ENCODE data around the gene EIF2A. TPM values are rescaled to one million over a fixed set of nuclear protein-coding genes. Genes with fewer than 3 reads are reported as not detected.

Gene EIF2A
- total and polyA plus RNA-seq, 2 of the 13 experiments (the other 11 are each of a cell fraction or from before 2014, with no cell fraction given), result 124 to 139 TPM

DNA sequence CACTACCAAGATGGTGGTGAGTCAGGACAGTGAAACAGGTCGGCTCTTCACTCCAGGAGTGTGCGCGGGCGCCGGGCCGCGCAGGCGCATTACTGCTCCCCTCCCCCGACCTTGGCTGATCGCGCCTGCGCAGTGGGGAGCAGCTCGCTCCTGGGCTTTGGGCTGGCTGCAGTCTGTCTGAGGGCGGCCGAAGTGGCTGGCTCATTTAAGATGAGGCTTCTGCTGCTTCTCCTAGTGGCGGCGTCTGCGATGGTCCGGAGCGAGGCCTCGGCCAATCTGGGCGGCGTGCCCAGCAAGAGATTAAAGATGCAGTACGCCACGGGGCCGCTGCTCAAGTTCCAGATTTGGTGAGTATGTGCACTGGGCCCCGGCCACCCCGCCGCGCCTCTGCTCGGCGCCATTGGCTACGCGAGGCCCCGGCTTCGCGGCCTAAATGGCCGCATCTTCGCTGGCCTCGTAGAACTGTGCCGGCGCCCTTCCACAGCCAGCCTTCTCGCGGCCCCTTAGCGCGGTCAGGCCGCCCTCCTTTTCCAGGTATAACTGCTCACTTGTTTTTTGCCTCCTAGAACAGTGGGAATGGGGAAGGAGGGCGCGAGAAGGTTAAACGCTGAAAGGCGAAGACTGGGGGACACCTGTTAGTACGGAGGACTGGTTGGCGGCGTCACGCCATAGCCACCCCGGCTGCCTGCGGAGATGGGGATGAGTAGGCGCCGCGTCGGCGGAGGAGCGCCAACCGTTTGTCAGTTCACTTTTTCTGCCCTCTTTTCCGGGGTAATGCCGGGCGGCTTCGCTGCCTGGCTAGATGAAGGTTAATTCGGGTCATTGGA, 56.8 kb downstream of the EIF2A start, which contains the start of gene SELENOT (continued):
- TF ChIP-seq, protein P1, sequence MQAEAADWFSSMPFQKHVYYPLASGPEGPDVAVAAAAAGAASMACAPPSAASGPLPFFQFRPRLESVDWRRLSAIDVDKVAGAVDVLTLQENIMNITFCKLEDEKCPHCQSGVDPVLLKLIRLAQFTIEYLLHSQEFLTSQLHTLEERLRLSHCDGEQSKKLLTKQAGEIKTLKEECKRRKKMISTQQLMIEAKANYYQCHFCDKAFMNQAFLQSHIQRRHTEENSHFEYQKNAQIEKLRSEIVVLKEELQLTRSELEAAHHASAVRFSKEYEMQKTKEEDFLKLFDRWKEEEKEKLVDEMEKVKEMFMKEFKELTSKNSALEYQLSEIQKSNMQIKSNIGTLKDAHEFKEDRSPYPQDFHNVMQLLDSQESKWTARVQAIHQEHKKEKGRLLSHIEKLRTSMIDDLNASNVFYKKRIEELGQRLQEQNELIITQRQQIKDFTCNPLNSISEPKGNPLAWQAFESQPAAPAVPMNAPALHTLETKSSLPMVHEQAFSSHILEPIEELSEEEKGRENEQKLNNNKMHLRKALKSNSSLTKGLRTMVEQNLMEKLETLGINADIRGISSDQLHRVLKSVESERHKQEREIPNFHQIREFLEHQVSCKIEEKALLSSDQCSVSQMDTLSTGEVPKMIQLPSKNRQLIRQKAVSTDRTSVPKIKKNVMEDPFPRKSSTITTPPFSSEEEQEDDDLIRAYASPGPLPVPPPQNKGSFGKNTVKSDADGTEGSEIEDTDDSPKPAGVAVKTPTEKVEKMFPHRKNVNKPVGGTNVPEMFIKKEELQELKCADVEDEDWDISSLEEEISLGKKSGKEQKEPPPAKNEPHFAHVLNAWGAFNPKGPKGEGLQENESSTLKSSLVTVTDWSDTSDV (CRISPR knock-in tag; IDR thresholded peaks at IDR 0.05), result peak; percentile 88; the same call in 1 of the 2 replicates
- TF ChIP-seq, protein P2, sequence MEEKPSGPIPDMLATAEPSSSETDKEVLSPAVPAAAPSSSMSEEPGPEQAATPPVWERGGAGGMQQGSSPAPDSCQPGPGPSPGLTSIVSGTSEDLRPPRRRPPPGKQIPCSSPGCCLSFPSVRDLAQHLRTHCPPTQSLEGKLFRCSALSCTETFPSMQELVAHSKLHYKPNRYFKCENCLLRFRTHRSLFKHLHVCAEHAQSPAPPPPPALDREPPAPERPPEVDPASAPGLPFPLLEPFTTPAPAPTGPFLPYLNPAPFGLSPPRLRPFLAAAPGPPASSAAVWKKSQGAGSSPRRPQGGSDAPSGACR (CRISPR knock-in tag; IDR thresholded peaks at IDR 0.05), result peak; percentile 57; the same call in 1 of the 2 replicates
- TF ChIP-seq, protein P3, sequence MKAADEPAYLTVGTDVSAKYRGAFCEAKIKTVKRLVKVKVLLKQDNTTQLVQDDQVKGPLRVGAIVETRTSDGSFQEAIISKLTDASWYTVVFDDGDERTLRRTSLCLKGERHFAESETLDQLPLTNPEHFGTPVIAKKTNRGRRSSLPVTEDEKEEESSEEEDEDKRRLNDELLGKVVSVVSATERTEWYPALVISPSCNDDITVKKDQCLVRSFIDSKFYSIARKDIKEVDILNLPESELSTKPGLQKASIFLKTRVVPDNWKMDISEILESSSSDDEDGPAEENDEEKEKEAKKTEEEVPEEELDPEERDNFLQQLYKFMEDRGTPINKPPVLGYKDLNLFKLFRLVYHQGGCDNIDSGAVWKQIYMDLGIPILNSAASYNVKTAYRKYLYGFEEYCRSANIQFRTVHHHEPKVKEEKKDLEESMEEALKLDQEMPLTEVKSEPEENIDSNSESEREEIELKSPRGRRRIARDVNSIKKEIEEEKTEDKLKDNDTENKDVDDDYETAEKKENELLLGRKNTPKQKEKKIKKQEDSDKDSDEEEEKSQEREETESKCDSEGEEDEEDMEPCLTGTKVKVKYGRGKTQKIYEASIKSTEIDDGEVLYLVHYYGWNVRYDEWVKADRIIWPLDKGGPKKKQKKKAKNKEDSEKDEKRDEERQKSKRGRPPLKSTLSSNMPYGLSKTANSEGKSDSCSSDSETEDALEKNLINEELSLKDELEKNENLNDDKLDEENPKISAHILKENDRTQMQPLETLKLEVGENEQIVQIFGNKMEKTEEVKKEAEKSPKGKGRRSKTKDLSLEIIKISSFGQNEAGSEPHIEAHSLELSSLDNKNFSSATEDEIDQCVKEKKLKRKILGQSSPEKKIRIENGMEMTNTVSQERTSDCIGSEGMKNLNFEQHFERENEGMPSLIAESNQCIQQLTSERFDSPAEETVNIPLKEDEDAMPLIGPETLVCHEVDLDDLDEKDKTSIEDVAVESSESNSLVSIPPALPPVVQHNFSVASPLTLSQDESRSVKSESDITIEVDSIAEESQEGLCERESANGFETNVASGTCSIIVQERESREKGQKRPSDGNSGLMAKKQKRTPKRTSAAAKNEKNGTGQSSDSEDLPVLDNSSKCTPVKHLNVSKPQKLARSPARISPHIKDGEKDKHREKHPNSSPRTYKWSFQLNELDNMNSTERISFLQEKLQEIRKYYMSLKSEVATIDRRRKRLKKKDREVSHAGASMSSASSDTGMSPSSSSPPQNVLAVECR (CRISPR knock-in tag; IDR thresholded peaks at IDR 0.05; ENCODE audit: borderline replicate concordance), result peak; percentile 97
- TF ChIP-seq, protein P4, sequence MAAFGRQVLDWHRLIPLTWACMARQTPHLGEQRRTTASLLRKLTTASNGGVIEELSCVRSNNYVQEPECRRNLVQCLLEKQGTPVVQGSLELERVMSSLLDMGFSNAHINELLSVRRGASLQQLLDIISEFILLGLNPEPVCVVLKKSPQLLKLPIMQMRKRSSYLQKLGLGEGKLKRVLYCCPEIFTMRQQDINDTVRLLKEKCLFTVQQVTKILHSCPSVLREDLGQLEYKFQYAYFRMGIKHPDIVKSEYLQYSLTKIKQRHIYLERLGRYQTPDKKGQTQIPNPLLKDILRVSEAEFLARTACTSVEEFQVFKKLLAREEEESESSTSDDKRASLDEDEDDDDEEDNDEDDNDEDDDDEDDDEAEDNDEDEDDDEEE (CRISPR knock-in tag; IDR thresholded peaks at IDR 0.05), result no peak
- peak; percentile 98 for TF ChIP-seq POLR2AphosphoS5 (IDR thresholded peaks at IDR 0.05; ENCODE audit: low read depth, low read length)
- TF ChIP-seq TBX3 (IDR thresholded peaks at IDR 0.05; ENCODE audit: borderline replicate concordance), result no peak
- peak; percentile 98 for TF ChIP-seq ZNF501 (CRISPR knock-in tag; IDR thresholded peaks at IDR 0.05)
- TF ChIP-seq RXRA (CRISPR knock-in tag; IDR thresholded peaks at IDR 0.05), result peak; percentile 60; the same call in 1 of the 2 replicates
- TF ChIP-seq KLF12 (CRISPR knock-in tag; IDR thresholded peaks at IDR 0.05; ENCODE audit: borderline replicate concordance), result peak; percentile 86; the same call in 1 of the 2 replicates
- peak; percentile 77; the same call in 1 of the 2 replicates for TF ChIP-seq FOXC1 (CRISPR knock-in tag; IDR thresholded peaks at IDR 0.05; ENCODE audit: borderline replicate concordance)
- TF ChIP-seq RBFOX2 (IDR thresholded peaks at IDR 0.05; ENCODE audit: low read depth, low read length), result peak; percentile 94
- TF ChIP-seq NFIC (IDR thresholded peaks at IDR 0.05; ENCODE audit: low read length), result no peak
- no peak for TF ChIP-seq BHLHE40 (IDR thresholded peaks at IDR 0.05; ENCODE audit: low read length)
- no peak; the same call in 1 of the 2 replicates for TF ChIP-seq NFE2L1 (CRISPR knock-in tag; IDR thresholded peaks at IDR 0.05; ENCODE audit: borderline replicate concordance)
- TF ChIP-seq KMT2B (CRISPR knock-in tag; IDR thresholded peaks at IDR 0.05), result peak; percentile 93
- TF ChIP-seq RELA (CRISPR knock-in tag; IDR thresholded peaks at IDR 0.05), result no peak
- TF ChIP-seq, protein P5, sequence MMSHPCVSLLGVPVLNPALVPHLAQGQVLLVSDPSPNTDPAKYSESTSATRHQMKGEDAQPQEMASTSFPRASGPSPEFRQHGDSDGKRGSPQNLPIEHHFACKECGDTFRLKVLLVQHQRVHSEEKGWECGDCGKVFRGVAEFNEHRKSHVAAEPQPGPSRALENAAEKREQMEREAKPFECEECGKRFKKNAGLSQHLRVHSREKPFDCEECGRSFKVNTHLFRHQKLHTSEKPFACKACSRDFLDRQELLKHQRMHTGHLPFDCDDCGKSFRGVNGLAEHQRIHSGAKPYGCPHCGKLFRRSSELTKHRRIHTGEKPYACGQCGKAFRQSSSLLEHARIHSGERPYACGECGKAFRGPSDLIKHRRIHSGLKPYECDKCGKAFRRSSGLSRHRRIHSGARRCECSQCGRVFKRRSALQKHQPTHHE (CRISPR knock-in tag; IDR thresholded peaks at IDR 0.05; ENCODE audit: borderline replicate concordance), result peak; percentile 81; the same call in 1 of the 2 replicates
- no peak; the same call in 1 of the 2 replicates for TF ChIP-seq FOXO1 (CRISPR knock-in tag; IDR thresholded peaks at IDR 0.05)
- no peak for TF ChIP-seq PAF1 (CRISPR knock-in tag; IDR thresholded peaks at IDR 0.05)
